ENCODE measurements around the gene BHLHE23. TPM values are rescaled to one million over a fixed set of nuclear protein-coding genes. Genes with fewer than 3 reads are reported as not detected.

The BHLHE23 gene
- total RNA-seq, 5 donors from 2014 or later (not counting 1 experiment from before 2014, with no cell fraction given): not detected

GRCh38 chr20:62985444-62985778, 21.4 kb downstream of the BHLHE23 start:
- no peaks in the 10 kb centered on the region for H3K36me3 ChIP-seq (ENCODE audit: control insufficient read depth in 2 of 2, extremely low read depth in 1 of 2, insufficient read depth in 1 of 2, low read length in 1 of 2)
- 91% methylated on average over 10 of the region's 14 CpGs for WGBS (ENCODE audit: insufficient coverage)
- CTCF ChIA-PET: no interaction called here
- H3K27ac ChIP-seq (ENCODE audit: low read length): no peak overlapping the region
- no peak overlapping the region for H3K4me3 ChIP-seq (ENCODE audit: control insufficient read depth in 1 of 2, extremely low read depth in 1 of 2, low read length in 1 of 2)
- H3K9me3 ChIP-seq: no peaks in the 10 kb centered on the region
- POLR2A ChIA-PET: interaction anchor here in 1 of 2 donors (0.5 kb wide), 1 partner anchor 10 kb away, joined by 3 read pairs; no protein-coding TSS in a partner anchor
- peaks cover 0 to 64% of the 10 kb centered on the region in 2 experiments for H3K27me3 ChIP-seq (replicated peaks in 1 of 2; ENCODE audit: control insufficient read depth in 2 of 2, extremely low read depth in 1 of 2, insufficient read depth in 2 of 2, low read length in 1 of 2)
- DNase-seq (no peak), ATAC-seq (replicated peaks in 1 of 4) (no peak)
- peaks cover 2 to 31% of the 10 kb centered on the region in 2 experiments for H3K4me1 ChIP-seq (ENCODE audit: control insufficient read depth in 1 of 2, extremely low read depth in 1 of 2, insufficient read depth in 2 of 2, low read length in 2 of 2)
- Mint-ChIP-seq H3K36me3 (no peaks in the 10 kb centered on the region), H3K4me1 (peaks cover 20 to 35% (median 32%) of the 10 kb centered on the region in 3 donors), H3K9me3 (no peaks in the 10 kb centered on the region), H3K4me3 (no peak overlapping the region), H3K27me3 (peaks cover 0 to 25% of the 10 kb centered on the region in 2 donors), H3K27ac (no peak overlapping the region)

GRCh38 chr20:62984666-62985443, 21.9 kb downstream of the BHLHE23 start:
- CTCF ChIA-PET: no interaction called here
- Histone ChIP-seq H3K27me3 (replicated peaks in 1 of 2; ENCODE audit: control insufficient read depth in 2 of 2, extremely low read depth in 1 of 2, insufficient read depth in 2 of 2, low read length in 1 of 2) (peaks cover 0 to 69% of the 10 kb centered on the region in 2 experiments), H3K36me3 (ENCODE audit: control insufficient read depth in 2 of 2, extremely low read depth in 1 of 2, insufficient read depth in 1 of 2, low read length in 1 of 2) (no peaks in the 10 kb centered on the region), H3K27ac (ENCODE audit: low read length) (no peak overlapping the region), H3K4me1 (ENCODE audit: control insufficient read depth in 1 of 2, extremely low read depth in 1 of 2, insufficient read depth in 2 of 2, low read length in 2 of 2) (peaks cover 2 to 36% of the 10 kb centered on the region in 2 experiments), H3K4me3 (ENCODE audit: control insufficient read depth in 1 of 2, extremely low read depth in 1 of 2, low read length in 1 of 2) (no peak overlapping the region), H3K9me3 (no peaks in the 10 kb centered on the region)
- no peaks in the 10 kb centered on the region for H3K9me3 Mint-ChIP-seq
- POLR2A ChIA-PET: interaction anchor here in 1 of 2 donors (0.5 to 0.6 kb wide), 2 partner anchors 10 to 31 kb away, joined by 3 read pairs; no protein-coding TSS in a partner anchor
- DNase-seq (no peak), ATAC-seq (replicated peaks in 1 of 4) (no peak)
- peaks cover 0 to 29% of the 10 kb centered on the region in 2 donors for H3K27me3 Mint-ChIP-seq
- 87% methylated on average over 18 of the region's 18 CpGs for WGBS (ENCODE audit: insufficient coverage)
- H3K4me1 Mint-ChIP-seq: peaks cover 24 to 37% (median 36%) of the 10 kb centered on the region in 3 donors
- no peak overlapping the region for H3K27ac Mint-ChIP-seq
- H3K4me3 Mint-ChIP-seq: no peak overlapping the region
- H3K36me3 Mint-ChIP-seq: no peaks in the 10 kb centered on the region

GRCh38 chr20:62983210-62983609, 23.6 kb downstream of the BHLHE23 start:
- ATAC-seq (replicated peaks in 1 of 4): no peak
- Mint-ChIP-seq H3K27ac (no peak overlapping the region), H3K9me3 (no peaks in the 10 kb centered on the region), H3K36me3 (no peaks in the 10 kb centered on the region), H3K4me3 (peak overlapping the region in 1 of 3 donors; percentile 18), H3K27me3 (peaks cover 0 to 39% of the 10 kb centered on the region in 2 donors), H3K4me1 (peaks cover 26 to 40% (median 37%) of the 10 kb centered on the region in 3 donors)
- POLR2A ChIA-PET: no interaction called here
- H3K36me3 ChIP-seq (ENCODE audit: control insufficient read depth in 2 of 2, extremely low read depth in 1 of 2, insufficient read depth in 1 of 2, low read length in 1 of 2): no peaks in the 10 kb centered on the region
- no peak for DNase-seq
- peaks cover 7 to 42% of the 10 kb centered on the region in 2 experiments for H3K4me1 ChIP-seq (ENCODE audit: control insufficient read depth in 1 of 2, extremely low read depth in 1 of 2, insufficient read depth in 2 of 2, low read length in 2 of 2)
- CTCF ChIA-PET: no interaction called here
- no peaks in the 10 kb centered on the region for H3K9me3 ChIP-seq
- no peak overlapping the region for H3K27ac ChIP-seq (ENCODE audit: low read length)
- H3K27me3 ChIP-seq (replicated peaks in 1 of 2; ENCODE audit: control insufficient read depth in 2 of 2, extremely low read depth in 1 of 2, insufficient read depth in 2 of 2, low read length in 1 of 2): peaks cover 0 to 80% of the 10 kb centered on the region in 2 experiments
- H3K4me3 ChIP-seq (ENCODE audit: control insufficient read depth in 1 of 2, extremely low read depth in 1 of 2, low read length in 1 of 2): no peak overlapping the region
- WGBS (ENCODE audit: insufficient coverage): 89% methylated on average over 5 of the region's 6 CpGs

- Mint-ChIP-seq H3K4me3 (peak overlapping the region in 1 of 3 donors; percentile 71), H3K27ac (no peak overlapping the region), H3K36me3 (no peaks in the 10 kb centered on the region), H3K4me1 (peaks cover 33 to 48% (median 45%) of the 10 kb centered on the region in 3 donors), H3K27me3 (peaks cover 0 to 45% of the 10 kb centered on the region in 2 donors), H3K9me3 (no peaks in the 10 kb centered on the region)
- peaks cover 12 to 50% of the 10 kb centered on the region in 2 experiments for H3K4me1 ChIP-seq (ENCODE audit: control insufficient read depth in 1 of 2, extremely low read depth in 1 of 2, insufficient read depth in 2 of 2, low read length in 2 of 2)
- H3K4me3 ChIP-seq (ENCODE audit: control insufficient read depth in 1 of 2, extremely low read depth in 1 of 2, low read length in 1 of 2): no peak overlapping the region
- POLR2A ChIA-PET: no interaction called here
- 58% methylated on average over 11 of the region's 21 CpGs for WGBS (ENCODE audit: insufficient coverage)
- peaks cover 0 to 88% of the 10 kb centered on the region in 2 experiments for H3K27me3 ChIP-seq (replicated peaks in 1 of 2; ENCODE audit: control insufficient read depth in 2 of 2, extremely low read depth in 1 of 2, insufficient read depth in 2 of 2, low read length in 1 of 2)
- no peak overlapping the region for H3K27ac ChIP-seq (ENCODE audit: low read length)
- no peak for DNase-seq
- no peaks in the 10 kb centered on the region for H3K9me3 ChIP-seq
- no peaks in the 10 kb centered on the region for H3K36me3 ChIP-seq (ENCODE audit: control insufficient read depth in 2 of 2, extremely low read depth in 1 of 2, insufficient read depth in 1 of 2, low read length in 1 of 2)
- ATAC-seq (replicated peaks in 1 of 4): no peak
- CTCF ChIA-PET: no interaction called here
Observed at GRCh38 chr20:62982124-62983075, 24.4 kb downstream of the BHLHE23 start.

GRCh38 chr20:62980970-62981369, 25.8 kb downstream of the BHLHE23 start:
- Histone ChIP-seq H3K27me3 (replicated peaks in 1 of 2; ENCODE audit: control insufficient read depth in 2 of 2, extremely low read depth in 1 of 2, insufficient read depth in 2 of 2, low read length in 1 of 2) (peaks cover 0 to 93% of the 10 kb centered on the region in 2 experiments), H3K4me3 (ENCODE audit: control insufficient read depth in 1 of 2, extremely low read depth in 1 of 2, low read length in 1 of 2) (no peak overlapping the region), H3K9me3 (no peaks in the 10 kb centered on the region), H3K4me1 (ENCODE audit: control insufficient read depth in 1 of 2, extremely low read depth in 1 of 2, insufficient read depth in 2 of 2, low read length in 2 of 2) (peaks cover 12 to 56% of the 10 kb centered on the region in 2 experiments), H3K36me3 (ENCODE audit: control insufficient read depth in 2 of 2, extremely low read depth in 1 of 2, insufficient read depth in 1 of 2, low read length in 1 of 2) (no peaks in the 10 kb centered on the region), H3K27ac (ENCODE audit: low read length) (no peak overlapping the region)
- ChIA-PET POLR2A (interaction anchor here (0.7 kb wide), 2 partner anchors 27 to 53 kb away, joined by 3 to 4 read pairs; no protein-coding TSS in a partner anchor), CTCF (interaction anchor here (0.7 to 1.1 kb wide), 2 partner anchors 9 to 74 kb away, joined by 3 to 5 read pairs; no protein-coding TSS in a partner anchor)
- peak; percentile 42 to 69 (median 52) for ATAC-seq (replicated peaks in 1 of 4)
- 6% methylated on average over 21 of the region's 28 CpGs for WGBS (ENCODE audit: insufficient coverage)
- peak in 33 of 35 experiments; percentile 14 to 79 (median 50) for DNase-seq
- no peak overlapping the region for H3K27ac Mint-ChIP-seq
- H3K27me3 Mint-ChIP-seq: peaks cover 0 to 51% of the 10 kb centered on the region in 2 donors
- no peaks in the 10 kb centered on the region for H3K9me3 Mint-ChIP-seq
- H3K4me3 Mint-ChIP-seq: peak overlapping the region in 2 of 3 donors; percentile 21 to 71
- peaks cover 36 to 59% (median 45%) of the 10 kb centered on the region in 3 donors for H3K4me1 Mint-ChIP-seq
- H3K36me3 Mint-ChIP-seq: no peaks in the 10 kb centered on the region
